Measurements from ENCODE around the gene PDZD4.

The PDZD4 gene

GRCh38 chrX:153829799-153830639, at the start of gene PDZD4:
Gene PDZD4 (minus strand): TSS chrX:153830544. CDS start chrX:153830298, 246 bp downstream.
- DNase-seq, result peak; percentile 30 to 70 (median 68)

- peak in 2 of 3 experiments; percentile 42 to 59 for DNase-seq
Measured at GRCh38 chrX:153879741-153880439, 49.5 kb upstream of the PDZD4 start.

- peak; percentile 78 to 92 (median 82) for DNase-seq
Measured at GRCh38 chrX:153878969-153879653, 48.8 kb upstream of the PDZD4 start.

- peak in 1 of 3 experiments; percentile 53 for DNase-seq
Measured at GRCh38 chrX:153878345-153878744, 48.0 kb upstream of the PDZD4 start.

GRCh38 chrX:153877571-153878261, 47.4 kb upstream of the PDZD4 start:
- DNase-seq, result peak in 1 of 3 experiments; percentile 21

GRCh38 chrX:153876112-153876491, 45.8 kb upstream of the PDZD4 start:
- no peak for DNase-seq

- DNase-seq, result peak; percentile 43 to 59 (median 46)
Measured at GRCh38 chrX:153875391-153876111, 45.2 kb upstream of the PDZD4 start.

GRCh38 chrX:153874366-153875125, 44.2 kb upstream of the PDZD4 start:
- no peak for DNase-seq

GRCh38 chrX:153874085-153874365, 43.7 kb upstream of the PDZD4 start:
- no peak for DNase-seq

GRCh38 chrX:153873282-153874084, 43.1 kb upstream of the PDZD4 start:
- DNase-seq, result peak in 2 of 3 experiments; percentile 29 to 48

GRCh38 chrX:153871946-153872878, 41.9 kb upstream of the PDZD4 start:
- no peak for DNase-seq

GRCh38 chrX:153871451-153871850, 41.1 kb upstream of the PDZD4 start:
- DNase-seq, result peak in 2 of 3 experiments; percentile 22 to 61

GRCh38 chrX:153870791-153871360, 40.5 kb upstream of the PDZD4 start:
- no peak for DNase-seq

GRCh38 chrX:153870288-153870690, 39.9 kb upstream of the PDZD4 start:
- DNase-seq, result no peak

GRCh38 chrX:153869473-153870287, 39.3 kb upstream of the PDZD4 start:
- DNase-seq, result no peak

GRCh38 chrX:153868576-153869472, 38.5 kb upstream of the PDZD4 start:
- no peak for DNase-seq

GRCh38 chrX:153867671-153868070, 37.3 kb upstream of the PDZD4 start:
- DNase-seq, result no peak

Measured in NCI-H1417 (cell line).